Gastrocnemius medialis (tissue), 4 donors: ENCODE measurements around the gene CCNI.

Source experiments
- CTCF ChIP-seq, 5 experiments: fragments of 450-650 bp in 3 of 5; fragments of 200-600 bp in 2 of 5; sonication (generic) in 2 of 5; IDR thresholded peaks in 4 of 5; conservative IDR thresholded peaks in 1 of 5; 1 replicate in 4 of 5; 2 replicates in 1 of 5; pipeline ENCODE4 v1.5.1; 2016 to 2019; ENCODE audit warnings: antibody characterized with exemption in 5 of 5, mild to moderate bottlenecking in 3 of 5, moderate library complexity in 3 of 5
- POLR2A ChIP-seq, 2 donors: fragments of 450-650 bp; IDR thresholded peaks; one replicate each; pipeline ENCODE4 v1.6.1; 2017; ENCODE audit warnings: antibody characterized with exemption in 2 of 2, mild to moderate bottlenecking in 2 of 2, moderate library complexity in 2 of 2

GRCh38 chr4:77035153-77035552 is 40.6 kb downstream of the CCNI start:
- TF ChIP-seq CTCF (IDR thresholded peaks at IDR 0.05 in 4 of 5, conservative IDR thresholded peaks at IDR 0.05 in 1 of 5) (no peak), POLR2A (IDR thresholded peaks at IDR 0.05) (no peak)
